ENCODE data around the gene LRRK1. TPM values are rescaled to one million over a fixed set of nuclear protein-coding genes. Genes with fewer than 3 reads are reported as not detected.

LRRK1 gene
- total RNA-seq, 1 donor from 2014 or later, result 0.86 TPM

DNA sequence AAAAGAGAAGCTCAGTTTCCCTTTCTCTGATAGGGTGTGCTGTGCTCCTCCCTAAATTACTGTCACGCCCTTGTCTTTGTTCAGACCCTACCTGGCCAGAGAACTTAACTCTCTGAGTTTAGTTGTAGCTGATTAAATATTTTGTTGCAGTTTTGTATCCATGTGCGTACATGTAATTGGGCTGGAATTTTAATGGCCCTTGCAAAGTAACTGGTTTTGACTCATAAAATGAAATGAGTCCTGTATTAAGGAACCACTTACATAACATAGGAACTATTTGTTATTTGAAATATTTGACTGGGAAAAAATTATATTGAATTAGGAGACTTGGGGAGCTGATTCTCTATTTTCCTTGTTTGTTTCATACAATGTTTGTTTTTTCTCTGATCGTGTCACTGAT is 80.2 kb downstream of the LRRK1 start:
- no peaks in the 10 kb centered on the region for H3K36me3 Mint-ChIP-seq (ENCODE audit: insufficient read depth)
- TF ChIP-seq CTCF (IDR thresholded peaks at IDR 0.05; ENCODE audit: unreplicated experiment), result no peak
- H3K9me3 Mint-ChIP-seq (ENCODE audit: low read depth), result no peaks in the 10 kb centered on the region
- H3K4me1 Mint-ChIP-seq (ENCODE audit: low read depth), result no peaks in the 10 kb centered on the region
- H3K27me3 Mint-ChIP-seq, result peaks cover 16% of the 10 kb centered on the region
- H3K4me3 Mint-ChIP-seq (ENCODE audit: low read depth), result no peak overlapping the region
- H3K27ac Mint-ChIP-seq, result no peak overlapping the region
- no peak for DNase-seq (ENCODE audit: low spot score, unreplicated experiment)

- H3K27ac Mint-ChIP-seq, result no peak overlapping the region
- H3K36me3 Mint-ChIP-seq (ENCODE audit: insufficient read depth), result no peaks in the 10 kb centered on the region
- H3K4me3 Mint-ChIP-seq (ENCODE audit: low read depth), result no peak overlapping the region
- H3K4me1 Mint-ChIP-seq (ENCODE audit: low read depth), result no peaks in the 10 kb centered on the region
- H3K9me3 Mint-ChIP-seq (ENCODE audit: low read depth), result peaks cover 3% of the 10 kb centered on the region
- peaks cover 16% of the 10 kb centered on the region for H3K27me3 Mint-ChIP-seq
- DNase-seq (ENCODE audit: low spot score, unreplicated experiment), result no peak
- no peak for TF ChIP-seq CTCF (IDR thresholded peaks at IDR 0.05; ENCODE audit: unreplicated experiment)
Observed at GRCh38 chr15:101000271-101000681, 81.1 kb downstream of the LRRK1 start.

GRCh38 chr15:101001056-101001455 is 81.9 kb downstream of the LRRK1 start:
- H3K27ac Mint-ChIP-seq, result no peak overlapping the region
- H3K27me3 Mint-ChIP-seq, result peaks cover 16% of the 10 kb centered on the region
- no peaks in the 10 kb centered on the region for H3K36me3 Mint-ChIP-seq (ENCODE audit: insufficient read depth)
- no peak for DNase-seq (ENCODE audit: low spot score, unreplicated experiment)
- TF ChIP-seq CTCF (IDR thresholded peaks at IDR 0.05; ENCODE audit: unreplicated experiment), result no peak
- no peaks in the 10 kb centered on the region for H3K4me1 Mint-ChIP-seq (ENCODE audit: low read depth)
- no peak overlapping the region for H3K4me3 Mint-ChIP-seq (ENCODE audit: low read depth)
- H3K9me3 Mint-ChIP-seq (ENCODE audit: low read depth), result peaks cover 5% of the 10 kb centered on the region

DNA sequence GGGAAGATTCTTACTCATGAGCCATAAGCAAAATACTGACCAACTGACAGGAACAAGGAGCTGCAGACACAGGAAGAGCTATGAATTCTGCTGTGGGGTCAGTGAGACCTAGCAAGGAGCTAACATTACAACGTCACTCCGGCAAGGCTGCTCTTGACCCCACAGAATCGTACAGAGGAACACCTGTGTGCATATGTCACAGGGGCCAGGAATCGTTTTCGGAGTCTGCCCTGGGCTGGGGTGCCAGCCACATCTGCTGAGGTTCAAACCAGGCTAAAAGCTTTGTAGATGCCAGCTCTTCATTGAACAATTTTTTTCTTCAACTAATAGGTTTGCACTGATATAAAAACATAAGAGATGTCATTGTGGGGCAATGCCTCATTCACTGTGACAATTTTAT is 82.6 kb downstream of the LRRK1 start:
- Mint-ChIP-seq H3K27ac (no peak overlapping the region), H3K36me3 (ENCODE audit: insufficient read depth) (no peaks in the 10 kb centered on the region), H3K4me3 (ENCODE audit: low read depth) (no peak overlapping the region), H3K27me3 (peaks cover 13% of the 10 kb centered on the region), H3K4me1 (ENCODE audit: low read depth) (no peaks in the 10 kb centered on the region), H3K9me3 (ENCODE audit: low read depth) (peaks cover 5% of the 10 kb centered on the region)
- TF ChIP-seq CTCF (IDR thresholded peaks at IDR 0.05; ENCODE audit: unreplicated experiment), result no peak
- no peak for DNase-seq (ENCODE audit: low spot score, unreplicated experiment)

DNA sequence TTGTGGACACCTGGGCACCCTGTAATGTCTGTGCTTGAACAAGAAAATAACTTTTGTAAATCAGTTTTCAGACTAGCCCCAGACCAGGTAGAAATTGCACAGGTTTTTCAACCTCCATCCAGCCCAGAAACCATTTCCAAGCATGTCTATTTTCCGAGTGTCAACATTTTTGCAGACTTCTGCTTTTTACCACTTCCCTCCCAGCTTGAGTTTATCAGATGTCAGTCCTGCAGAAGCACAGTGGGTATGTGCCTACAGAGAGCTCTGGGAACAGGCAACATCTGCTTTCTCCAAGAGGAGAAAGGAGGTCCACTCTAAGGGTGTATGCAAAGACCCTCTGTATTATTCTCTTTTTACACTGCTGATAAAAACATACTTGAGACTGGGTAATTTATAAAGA is 83.9 kb downstream of the LRRK1 start:
- peaks cover 5% of the 10 kb centered on the region for H3K9me3 Mint-ChIP-seq (ENCODE audit: low read depth)
- DNase-seq (ENCODE audit: low spot score, unreplicated experiment), result no peak
- TF ChIP-seq CTCF (IDR thresholded peaks at IDR 0.05; ENCODE audit: unreplicated experiment), result no peak
- peaks cover 14% of the 10 kb centered on the region for H3K27me3 Mint-ChIP-seq
- H3K4me1 Mint-ChIP-seq (ENCODE audit: low read depth), result peaks cover 2% of the 10 kb centered on the region
- no peak overlapping the region for H3K27ac Mint-ChIP-seq
- no peaks in the 10 kb centered on the region for H3K36me3 Mint-ChIP-seq (ENCODE audit: insufficient read depth)
- H3K4me3 Mint-ChIP-seq (ENCODE audit: low read depth), result no peak overlapping the region

All from progenitor cell of endocrine pancreas (in vitro differentiated cells).